GM18861 (cell line): ENCODE results near the gene ARMH4.

Experiments
- ATAC-seq: cut with Tn5 transposase; IDR thresholded peaks from one replicate; pipeline ENCODE4 v1.9.1; 2021; ENCODE audit not compliant: unreplicated experiment

The ARMH4 gene

DNA sequence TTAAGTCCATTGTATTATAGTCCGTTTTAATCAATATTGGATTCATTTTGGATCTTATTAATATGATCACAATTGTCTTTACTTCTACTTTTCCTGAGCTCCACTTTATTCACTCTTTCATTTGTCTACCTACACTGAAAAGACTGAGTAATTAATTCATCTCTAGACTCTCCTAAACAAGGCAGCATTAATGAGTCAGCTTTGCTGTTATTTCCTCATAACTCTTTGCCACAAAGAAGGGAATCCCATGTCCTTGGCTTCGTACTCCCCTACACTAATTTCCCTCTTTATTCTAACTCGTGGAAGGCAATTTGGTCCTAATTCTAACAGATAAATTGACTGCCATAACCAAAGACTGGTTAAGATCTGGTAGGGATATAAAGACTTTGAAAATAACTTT is 91.9 kb downstream of the ARMH4 start:
- ATAC-seq, result no peak

DNA sequence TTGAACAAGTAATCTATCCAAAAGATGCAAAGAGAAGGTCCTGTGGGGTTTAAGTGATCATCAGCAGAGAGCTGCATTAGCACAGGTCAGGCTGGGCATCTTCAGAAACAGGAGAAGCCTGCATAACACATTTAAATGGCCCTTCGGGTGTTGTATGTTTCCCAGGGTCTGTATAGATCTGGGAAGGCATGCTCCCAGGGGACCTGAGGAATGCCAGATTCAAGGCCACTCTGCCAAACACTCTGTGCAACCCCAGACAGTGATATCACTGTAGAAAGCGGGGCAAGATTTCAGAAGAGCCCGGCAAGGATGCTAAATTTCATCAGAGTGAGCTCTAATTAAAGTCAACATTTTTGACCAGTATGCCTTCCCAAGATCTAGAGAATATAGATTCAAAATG is 92.9 kb downstream of the ARMH4 start:
- no peak for ATAC-seq

DNA sequence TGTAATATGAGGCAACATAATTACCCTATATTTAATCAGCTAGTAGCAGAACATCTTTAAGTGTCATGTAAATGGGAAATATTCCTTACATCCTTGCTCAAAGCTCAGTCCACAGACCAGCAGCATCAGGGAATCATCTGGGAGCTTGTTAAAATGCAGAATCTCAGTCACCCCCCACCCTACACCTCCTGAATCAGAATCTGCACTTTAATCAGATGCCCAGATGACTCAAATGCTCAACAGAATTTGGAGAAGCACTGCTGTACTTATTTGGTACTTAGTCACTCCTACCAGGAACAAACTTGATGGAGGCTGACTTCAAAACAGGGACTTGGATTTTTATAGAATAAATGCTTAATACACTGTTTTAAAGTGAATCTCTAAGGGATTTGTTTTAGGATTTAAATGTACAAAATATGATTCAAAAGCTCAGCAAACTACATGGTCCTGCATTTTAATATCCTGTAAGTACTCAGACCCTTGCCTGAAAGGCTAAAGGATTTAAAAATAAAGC is 96.5 kb downstream of the ARMH4 start:
- ATAC-seq, result no peak

DNA sequence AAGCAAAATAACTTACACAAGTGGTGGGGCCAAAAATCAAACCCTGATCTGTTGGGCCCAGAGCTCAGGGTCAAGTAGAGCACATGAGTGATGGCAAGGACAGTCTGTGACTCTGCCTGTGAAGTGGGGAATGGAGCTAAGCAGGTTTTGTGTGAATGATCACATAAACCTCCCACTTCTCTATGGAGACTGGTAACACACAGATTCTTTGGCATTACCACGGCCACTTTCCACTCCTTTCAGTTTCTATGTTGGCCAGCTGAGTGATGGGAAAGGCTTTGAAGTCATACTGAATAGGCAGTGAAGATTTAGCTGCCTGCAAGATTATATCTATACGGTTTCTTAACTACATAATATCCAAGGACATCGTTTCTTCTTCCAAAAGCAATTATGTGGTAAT is 97.9 kb downstream of the ARMH4 start:
- no peak for ATAC-seq

DNA sequence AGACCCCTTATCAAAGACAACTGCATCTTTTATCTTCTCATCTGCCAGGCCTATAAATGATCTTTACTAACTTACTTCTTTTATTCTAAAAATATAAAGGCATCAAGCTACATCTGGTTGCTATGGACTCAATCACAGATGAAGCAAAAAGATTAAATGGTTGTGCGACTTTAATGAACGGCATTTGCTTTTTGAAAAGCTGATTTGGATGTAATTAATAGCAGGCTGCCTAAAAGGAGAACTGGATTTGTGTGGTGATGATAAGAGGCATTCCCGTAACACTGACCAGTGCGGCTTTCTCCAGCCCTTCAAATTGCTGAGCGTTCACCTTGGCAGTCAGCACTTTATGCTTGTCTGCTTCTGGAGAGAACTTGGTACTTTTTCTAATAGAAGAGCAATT is 103.8 kb downstream of the ARMH4 start:
- no peak for ATAC-seq

DNA sequence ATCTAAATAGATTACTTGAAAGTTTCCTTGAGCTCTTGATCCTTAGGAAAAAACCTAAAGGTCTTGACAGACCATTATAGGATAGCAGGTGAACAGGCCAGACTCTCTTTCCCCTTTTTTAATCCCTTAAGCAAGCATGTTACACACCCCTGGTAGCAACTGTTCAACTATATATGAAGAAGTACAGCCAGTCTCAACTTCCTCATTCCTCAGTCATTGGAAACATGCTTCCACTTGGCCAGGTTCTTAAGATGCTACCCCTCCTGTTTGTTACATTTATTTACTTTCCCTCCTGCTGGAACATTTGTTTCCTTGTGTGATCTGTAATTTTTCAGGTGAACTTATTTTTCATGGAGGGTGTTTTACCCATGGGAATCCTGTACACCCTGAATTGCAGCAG is 124.1 kb downstream of the ARMH4 start:
- no peak for ATAC-seq

DNA sequence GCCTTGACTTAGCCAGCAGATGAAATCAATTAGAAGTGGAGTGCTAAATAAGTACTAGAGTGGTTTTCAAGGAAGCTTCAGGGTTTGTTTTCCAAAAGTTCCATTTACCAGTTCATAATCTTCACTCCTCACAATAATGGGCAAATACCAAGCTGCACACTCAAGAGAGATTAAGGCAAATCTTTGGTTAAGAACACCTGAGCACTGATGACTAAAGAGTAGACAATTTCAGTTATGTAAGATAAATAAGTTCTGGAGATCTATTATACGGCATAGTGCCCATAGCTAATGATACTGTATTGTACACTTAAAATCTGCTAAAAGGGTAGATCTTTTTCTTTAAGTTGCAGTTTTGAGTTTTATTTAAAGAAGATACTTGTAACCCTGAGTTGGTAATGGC is 125.0 kb downstream of the ARMH4 start:
- ATAC-seq, result no peak

DNA sequence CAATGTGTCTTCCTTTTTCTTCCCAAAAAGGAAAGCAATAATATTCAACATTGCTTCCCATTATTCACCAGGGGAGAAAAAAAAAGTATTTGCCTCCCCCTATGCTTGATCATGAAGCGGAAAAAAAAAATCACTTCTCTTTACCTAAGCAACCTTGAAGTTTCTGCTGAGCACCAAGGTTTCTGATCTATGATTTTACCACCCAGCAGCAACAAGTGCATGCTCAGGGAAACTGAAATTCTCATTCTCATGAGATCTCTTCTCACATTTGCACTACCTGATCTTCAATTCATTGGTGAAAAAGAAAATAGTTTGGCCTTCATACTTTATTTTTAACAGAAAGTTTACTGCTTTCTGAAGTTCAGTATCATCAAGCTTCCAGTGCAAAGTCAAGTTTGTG is 125.8 kb downstream of the ARMH4 start:
- ATAC-seq, result no peak

DNA sequence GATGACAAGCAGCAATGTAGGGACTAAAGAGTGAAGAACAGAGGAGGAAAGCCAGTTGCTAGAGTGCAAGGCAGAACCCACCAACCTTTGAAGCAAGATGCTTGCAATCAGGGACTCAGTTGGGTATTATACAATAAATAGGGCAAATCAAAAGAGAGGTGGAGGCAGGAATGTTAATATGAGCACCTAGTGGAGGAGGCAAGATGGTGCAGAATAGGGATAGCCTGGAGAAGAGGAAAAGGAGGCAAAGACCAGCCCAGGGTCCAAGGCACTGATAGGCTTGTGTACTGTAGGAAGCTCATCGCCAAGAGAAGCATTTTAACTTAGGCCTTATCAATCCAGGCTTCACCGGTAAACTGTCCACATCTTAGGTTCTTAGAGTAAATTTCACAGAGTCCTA is 137.2 kb downstream of the ARMH4 start:
- no peak for ATAC-seq

DNA sequence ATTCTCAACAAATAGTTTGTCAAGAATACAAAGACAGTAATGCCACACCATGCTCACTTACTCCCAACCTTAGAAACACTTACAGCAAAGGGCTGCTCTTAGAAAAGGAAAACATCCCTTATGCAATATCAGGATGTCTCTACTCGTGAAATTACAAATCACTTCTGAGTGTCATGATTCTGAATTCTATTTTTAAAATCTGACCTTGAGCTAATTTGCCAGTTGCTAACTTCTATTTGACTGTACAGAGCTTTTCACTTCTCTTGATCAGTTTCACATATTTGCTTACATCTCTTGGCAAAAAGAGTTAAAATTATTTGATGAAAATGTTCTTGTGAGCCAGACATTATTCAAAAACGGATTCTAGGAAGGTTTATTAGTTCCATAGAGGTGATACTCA is 149.4 kb downstream of the ARMH4 start:
- no peak for ATAC-seq

DNA sequence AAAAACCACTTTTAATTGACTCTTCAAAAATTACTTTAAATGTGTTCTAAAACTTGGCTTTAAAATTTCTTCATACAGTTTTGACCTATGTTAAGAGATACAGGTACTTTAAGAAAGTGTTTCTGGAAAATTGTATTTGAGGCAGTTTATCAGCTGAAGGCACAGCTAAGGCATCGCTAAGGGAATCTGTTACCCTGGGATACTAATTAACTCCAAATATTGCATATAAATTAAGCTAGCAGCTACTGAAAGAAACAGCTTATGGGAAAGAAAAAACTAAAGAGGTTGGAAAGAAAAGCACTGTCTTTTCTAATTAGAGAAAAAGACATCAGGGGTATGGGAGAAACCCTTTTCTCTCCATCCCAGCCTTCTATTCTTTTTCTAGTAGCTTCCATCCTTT is 152.0 kb downstream of the ARMH4 start:
- no peak for ATAC-seq

DNA sequence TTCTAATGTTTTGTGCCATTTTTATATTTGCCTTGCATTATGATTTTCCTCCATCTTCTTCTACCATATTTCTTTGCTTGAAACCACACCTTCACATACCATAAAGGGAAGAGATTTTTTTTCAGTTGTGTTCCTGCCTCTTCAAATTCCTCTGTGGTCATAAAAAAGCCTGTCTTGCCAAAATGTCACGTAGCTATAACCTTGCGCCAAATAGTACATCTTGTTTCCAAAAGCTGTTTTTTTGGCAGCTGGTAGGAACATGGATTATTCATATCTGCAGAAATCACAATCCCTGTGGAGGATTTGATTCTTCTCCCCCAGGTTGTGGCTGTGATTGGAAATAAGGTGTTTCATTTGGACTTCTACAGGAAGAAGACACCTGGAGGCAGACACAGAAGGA is 152.5 kb downstream of the ARMH4 start:
- no peak for ATAC-seq

DNA sequence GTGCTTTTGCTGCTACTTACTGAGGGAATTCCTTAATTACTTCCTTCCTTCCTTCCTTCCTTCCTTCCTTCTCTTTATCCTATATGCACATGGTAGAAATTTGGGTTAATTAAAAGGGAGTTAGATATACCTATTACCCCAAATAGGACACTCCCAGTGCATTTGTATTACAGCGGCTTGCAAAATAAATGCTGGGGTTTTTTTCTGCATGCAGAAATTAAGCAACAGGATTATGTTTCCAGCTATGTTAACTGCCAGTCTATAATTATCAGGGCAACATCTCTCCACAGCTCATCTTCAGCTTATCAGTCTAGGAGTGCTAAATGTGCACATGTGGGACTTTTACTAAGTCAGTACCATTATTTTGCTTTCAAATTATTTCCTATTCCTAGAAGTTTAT is 153.2 kb downstream of the ARMH4 start:
- no peak for ATAC-seq

DNA sequence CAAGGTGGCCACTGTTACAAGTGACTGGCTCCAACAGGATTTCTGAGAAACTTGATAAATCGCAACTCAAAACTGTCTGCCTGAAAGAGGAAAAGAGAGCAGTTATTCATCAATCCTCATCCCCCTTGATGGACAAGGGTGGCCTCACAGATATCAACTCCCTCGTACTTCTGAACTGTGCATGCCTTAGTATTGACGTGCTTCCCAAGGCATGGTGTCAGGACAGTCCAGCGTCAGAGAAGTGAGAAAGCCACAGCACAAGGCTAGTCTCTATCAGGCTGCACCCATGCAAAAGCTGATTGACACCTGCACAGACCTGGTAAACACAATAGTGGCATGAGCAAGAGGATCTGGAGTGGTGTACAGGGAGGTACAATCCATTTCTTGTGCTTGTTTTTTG is 160.7 kb downstream of the ARMH4 start:
- no peak for ATAC-seq

DNA sequence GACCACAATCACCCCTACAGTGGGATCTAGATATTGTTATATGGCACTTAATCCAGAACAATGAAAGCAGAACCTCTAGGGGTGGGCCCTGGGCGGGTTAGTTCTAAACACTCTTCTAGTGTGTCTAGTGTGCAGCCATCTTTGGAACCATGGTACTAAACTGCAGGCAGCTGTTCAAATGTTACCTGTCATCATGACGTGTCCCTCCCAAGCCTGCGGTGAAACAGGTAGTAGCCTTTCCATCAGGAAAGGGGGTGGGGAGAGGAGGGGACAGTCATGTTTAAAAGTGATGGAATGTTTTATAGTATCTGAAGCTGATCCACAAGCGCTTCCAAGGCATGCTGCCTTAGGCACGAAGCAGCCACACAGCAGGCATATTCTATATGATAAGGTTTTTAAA is 163.6 kb downstream of the ARMH4 start:
- ATAC-seq, result no peak

DNA sequence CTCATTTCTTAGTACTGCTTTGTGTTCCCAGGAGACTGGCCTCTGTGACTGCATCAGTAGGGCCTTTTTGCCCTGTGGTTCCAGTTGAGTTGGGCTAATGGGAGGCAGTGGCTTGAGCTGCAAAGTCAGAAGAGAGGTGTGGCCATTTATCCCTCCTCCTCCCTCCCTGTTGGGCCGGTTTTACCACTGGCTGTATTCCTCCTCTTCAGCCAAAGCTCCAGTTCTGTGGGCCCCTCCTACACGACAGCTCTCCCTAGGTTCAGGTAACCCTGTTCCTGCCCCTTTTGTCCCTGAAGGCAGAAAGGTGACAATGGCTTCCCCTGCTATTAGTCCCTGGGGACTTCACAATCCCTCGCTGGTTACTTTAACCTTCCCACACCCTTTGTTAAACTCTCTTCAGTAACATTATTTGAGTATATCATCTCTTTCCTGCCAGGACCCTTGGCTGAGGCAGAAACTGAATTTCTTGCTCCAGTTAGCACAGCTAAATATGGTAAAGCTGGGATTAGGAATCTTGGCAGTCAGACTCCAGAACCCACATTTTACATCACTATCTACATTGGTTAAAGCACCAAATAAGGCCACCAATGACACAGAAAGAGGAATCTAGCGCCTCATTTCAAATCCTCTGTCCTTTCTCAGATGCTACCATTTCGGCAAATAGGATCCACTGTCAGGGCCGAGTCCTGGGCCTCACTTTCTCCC is 164.3 kb downstream of the ARMH4 start:
- no peak for ATAC-seq

DNA sequence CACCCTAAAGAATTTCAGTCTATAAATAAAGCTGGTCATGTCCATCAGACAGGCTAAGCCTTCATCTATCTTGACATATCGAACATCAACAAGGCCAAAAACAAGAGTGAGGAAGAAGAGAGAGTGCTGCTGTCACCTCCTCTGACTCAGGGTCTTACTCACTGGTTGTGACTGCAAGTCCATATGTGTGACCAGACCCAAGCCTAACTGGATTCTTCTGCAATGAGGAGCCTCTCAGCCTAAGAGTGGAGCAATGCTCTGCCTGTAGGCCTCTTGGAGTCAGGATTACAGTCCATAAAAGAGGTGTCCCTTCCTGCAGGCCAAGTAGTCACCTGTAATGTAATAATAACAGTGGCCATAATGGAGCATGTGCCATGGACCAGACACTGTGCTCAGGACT is 165.0 kb downstream of the ARMH4 start:
- no peak for ATAC-seq

DNA sequence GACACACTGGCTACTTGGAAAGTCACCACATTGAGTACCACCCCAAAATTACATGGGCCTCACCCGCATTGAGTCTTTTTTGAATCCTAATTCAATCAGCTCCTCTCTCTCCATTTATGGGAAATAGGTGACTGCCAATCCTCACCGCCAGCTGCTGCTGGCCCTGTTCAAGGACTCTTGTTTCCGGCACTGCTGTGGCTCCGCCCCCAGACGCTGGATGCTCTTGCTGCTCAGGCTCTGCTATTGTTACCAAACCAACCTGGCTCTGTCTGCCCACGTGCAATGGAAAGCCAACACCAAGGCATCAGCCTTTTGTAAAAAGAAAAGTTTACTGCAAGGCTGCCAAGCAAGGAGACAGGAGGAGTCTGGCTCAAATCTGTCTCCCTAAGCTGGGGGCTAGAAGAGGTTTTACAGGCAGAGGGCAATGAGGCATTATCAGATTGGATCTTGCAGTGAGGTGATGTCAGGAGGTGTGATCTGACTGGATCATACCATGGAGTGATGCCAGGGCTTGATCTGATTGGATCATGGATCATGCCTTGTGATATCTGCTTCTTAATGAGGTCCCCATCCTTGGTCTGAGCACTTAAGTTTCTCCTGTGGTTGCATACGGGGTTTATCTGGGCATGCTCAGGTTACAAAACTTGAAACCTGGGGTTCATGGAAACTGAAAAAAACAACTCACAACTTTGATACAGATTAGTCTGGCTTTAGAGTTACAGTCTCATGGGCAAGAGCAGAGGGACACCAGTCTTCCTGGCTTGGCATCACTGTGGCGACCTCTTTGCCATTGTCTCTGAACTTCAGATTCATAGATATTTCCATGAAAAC is 169.0 kb downstream of the ARMH4 start:
- ATAC-seq, result no peak

DNA sequence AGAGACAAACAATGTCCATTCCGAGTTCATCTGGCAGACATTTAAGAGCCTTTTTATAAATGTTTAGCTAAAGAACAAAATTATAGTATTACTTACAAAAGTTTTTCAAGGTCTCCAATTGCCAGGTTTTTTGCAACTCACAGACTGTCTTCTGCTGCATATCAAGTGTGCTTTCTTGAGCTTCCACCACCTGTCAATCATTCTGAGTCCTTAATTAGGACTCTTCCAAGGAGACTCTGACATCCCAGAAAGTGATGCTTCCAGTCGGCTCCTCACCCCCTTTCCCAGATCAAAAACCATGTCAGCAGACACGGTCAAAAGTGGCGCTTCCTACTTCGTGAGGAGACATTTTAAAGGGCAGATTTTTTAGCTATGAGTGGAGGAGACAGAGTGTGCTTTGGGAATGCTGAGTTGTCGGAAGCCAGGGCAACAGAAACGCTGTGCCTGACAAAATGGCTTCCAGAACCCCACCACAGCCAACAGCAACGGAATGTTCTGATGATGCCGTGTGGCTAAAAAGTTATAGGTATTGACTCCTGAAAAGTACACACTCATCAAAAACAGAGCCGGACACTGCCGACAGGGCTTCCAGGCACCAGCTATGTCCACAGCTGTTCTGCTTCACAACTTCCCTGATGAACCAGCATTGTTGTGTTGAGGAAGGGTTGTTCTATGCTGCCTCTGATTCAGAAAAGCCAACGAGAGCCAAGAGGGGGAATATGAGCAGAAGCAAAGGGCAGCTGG is 170.0 kb downstream of the ARMH4 start:
- no peak for ATAC-seq

DNA sequence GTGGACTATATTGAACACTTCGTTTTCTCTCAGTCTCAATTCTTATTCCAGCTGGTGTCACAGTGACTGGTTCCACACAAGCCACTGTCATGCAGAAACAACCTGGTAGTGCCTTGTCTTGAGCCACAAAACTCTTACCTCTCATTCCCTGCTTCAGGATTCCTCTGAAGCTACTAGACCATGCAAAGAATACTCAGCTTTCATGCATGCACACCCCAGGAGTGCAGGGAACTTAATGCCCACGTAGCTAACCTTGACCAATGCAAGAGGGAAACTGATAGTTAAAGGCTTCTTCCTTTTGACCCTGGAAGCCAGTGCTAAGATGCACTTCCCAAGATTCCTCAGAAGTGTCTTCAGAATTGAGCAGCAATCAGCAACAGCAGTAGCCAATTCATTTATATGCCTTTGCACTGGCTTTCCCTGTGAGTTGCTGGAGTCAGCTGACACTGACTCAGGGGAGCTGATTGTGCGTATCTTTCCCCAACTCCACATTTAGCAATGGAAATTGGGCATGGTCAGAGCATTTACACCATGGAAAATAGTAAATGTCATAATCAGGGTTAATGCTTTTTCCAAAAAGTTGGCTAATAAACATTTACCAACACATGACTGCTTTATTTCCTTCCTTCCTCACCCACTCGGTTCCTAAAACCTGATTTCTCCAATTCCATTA is 172.5 kb downstream of the ARMH4 start:
- ATAC-seq, result no peak

DNA sequence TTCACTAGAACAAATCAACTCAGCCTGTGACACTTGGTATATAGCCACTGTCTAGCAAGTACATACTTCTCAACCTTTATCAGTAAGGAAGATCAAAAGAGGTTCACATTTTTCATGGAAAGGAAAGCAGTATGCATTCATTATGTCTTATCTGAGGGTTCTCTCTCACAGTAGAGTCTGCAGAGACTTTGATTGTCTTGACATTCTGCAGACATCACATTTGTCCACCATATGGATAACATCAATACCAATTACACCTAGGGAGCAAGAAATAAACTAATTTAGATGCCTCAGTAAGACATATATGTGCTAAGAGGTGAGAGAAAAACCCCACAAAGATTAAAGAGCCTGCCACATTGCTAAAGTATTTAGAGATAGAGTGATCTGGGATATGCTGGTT is 175.3 kb downstream of the ARMH4 start:
- no peak for ATAC-seq
